ENCODE results near the gene RAC2. TPM values are rescaled to one million over a fixed set of nuclear protein-coding genes. Genes with fewer than 3 reads are reported as not detected.

The RAC2 gene
- total RNA-seq, 4 donors from 2014 or later, result 7.8 to 49.8 (median 14.5) TPM

DNA sequence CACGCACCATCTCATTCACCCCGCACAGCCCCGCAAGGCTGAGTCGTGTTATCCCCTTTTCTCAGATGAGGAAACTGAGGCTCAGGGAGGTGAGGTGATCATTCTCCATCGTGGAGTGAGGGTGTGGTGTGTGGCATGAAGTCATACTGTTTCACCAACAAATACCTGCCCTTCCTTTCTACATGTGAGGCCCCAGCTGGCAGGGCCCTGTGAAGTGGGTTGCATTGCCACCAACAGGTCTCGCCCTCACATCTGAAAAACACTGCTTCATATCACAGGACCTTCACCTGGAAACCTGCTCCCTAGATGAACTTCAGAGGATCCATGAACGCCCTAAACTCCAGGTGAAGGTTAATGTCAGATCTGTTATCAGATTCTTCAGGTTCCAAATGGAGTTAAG is 36.1 kb downstream of the RAC2 start:
- TF ChIP-seq, protein P1, sequence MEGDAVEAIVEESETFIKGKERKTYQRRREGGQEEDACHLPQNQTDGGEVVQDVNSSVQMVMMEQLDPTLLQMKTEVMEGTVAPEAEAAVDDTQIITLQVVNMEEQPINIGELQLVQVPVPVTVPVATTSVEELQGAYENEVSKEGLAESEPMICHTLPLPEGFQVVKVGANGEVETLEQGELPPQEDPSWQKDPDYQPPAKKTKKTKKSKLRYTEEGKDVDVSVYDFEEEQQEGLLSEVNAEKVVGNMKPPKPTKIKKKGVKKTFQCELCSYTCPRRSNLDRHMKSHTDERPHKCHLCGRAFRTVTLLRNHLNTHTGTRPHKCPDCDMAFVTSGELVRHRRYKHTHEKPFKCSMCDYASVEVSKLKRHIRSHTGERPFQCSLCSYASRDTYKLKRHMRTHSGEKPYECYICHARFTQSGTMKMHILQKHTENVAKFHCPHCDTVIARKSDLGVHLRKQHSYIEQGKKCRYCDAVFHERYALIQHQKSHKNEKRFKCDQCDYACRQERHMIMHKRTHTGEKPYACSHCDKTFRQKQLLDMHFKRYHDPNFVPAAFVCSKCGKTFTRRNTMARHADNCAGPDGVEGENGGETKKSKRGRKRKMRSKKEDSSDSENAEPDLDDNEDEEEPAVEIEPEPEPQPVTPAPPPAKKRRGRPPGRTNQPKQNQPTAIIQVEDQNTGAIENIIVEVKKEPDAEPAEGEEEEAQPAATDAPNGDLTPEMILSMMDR (IDR thresholded peaks at IDR 0.05; ENCODE audit: low read depth), result no peak

DNA sequence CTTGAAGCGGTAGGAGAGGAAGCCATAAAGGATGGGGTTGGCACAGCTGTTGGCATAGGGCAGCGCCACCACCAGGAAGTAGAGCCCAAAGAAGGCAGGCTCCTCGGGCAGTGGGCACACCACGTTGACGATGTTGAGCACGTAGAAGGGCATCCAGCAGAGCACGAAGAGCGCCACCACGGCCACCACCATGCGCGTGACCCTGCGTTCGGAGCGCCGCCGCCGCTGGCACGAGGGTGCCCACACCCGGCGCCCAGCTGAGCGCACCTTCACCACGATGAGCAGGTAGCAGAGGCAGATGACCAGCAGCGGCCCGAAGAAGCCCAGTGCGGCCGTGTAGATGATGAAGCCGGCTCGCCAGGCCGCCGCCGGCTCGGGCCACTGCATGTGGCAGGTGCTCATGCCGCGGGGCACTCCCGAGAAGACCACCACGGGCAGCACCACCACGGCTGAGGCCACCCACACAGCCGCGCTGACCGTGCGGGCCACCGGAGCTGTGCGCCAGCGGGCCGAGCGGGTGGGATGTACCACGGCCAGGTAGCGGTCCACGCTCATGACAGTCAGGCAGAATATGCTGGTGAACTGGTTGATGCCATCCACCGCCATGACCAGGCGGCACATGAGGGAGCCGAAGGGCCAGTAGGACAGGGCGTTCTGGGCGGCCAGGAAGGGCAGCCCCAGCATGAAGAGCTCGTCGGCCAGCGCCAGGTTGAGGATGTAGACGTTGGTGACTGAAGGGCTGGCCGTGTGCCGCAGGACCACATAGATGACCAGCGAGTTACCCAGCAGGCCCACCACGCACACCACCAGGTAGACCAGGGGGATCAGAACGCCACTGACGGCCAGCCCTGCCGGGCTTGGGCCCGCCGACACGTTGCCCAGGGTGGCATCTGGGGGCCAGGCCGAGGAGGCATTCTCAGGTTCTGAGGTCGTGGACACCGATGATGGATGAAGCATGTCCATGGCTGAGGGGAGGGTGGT is 36.9 kb downstream of the RAC2 start:
- TF ChIP-seq, protein P1 (IDR thresholded peaks at IDR 0.05; ENCODE audit: low read depth), result no peak

DNA sequence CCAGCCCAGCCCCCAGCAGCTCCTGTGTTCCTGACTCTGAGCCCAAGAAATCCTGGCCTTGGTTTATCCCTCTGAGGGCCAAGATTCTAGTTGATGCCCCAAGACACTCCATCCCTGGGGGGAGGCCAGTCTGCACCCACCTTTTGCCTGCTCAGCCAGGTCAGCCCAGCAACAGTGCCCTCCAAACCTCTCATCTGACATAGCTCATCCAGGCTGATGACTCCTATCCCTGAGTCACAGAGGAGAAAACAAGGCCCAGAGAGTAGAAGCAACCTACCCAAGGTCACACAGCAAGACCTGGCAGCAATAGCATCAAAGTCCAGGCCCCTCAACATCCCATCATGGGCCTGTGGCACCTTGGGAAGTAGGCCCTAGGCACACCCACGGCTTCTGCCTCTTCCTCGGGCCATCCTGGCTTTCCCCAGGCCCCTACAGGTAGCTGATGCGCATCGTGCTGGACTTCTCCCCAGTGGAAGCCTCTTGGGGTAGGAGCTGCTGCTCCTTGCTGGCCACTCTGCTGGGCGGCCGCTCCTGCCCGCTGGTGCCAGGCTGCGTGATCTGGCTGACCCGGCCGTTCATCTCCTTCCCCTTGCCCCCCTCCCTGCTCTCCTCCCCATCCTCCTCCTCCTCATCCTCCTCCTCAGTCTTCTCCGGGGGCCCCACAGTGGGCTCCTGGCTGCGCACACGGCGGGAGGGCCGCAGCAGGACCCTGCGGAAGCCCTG is 37.8 kb downstream of the RAC2 start:
- TF ChIP-seq, protein P1 (IDR thresholded peaks at IDR 0.05; ENCODE audit: low read depth), result no peak

DNA sequence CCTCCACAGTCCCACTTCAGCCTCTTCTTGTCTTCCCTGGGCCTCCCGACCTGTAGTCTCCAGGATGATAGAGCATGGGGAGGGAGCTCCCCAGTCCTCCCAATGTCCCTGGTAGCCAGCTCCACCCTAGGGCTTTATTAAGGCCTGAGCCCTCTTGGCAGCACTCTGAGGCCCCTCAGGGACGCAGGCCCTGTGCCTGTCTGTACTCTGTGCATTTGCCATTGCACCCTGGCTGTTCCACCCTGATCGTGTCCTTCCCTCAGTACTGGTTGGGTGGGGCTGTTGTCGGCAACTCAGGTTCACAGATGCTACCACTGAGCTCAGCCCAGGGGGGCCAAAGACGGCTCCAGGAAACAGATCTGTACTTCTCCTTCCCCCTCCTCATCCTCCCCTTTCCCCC is 39.0 kb downstream of the RAC2 start:
- TF ChIP-seq, protein P1 (IDR thresholded peaks at IDR 0.05; ENCODE audit: low read depth), result no peak

DNA sequence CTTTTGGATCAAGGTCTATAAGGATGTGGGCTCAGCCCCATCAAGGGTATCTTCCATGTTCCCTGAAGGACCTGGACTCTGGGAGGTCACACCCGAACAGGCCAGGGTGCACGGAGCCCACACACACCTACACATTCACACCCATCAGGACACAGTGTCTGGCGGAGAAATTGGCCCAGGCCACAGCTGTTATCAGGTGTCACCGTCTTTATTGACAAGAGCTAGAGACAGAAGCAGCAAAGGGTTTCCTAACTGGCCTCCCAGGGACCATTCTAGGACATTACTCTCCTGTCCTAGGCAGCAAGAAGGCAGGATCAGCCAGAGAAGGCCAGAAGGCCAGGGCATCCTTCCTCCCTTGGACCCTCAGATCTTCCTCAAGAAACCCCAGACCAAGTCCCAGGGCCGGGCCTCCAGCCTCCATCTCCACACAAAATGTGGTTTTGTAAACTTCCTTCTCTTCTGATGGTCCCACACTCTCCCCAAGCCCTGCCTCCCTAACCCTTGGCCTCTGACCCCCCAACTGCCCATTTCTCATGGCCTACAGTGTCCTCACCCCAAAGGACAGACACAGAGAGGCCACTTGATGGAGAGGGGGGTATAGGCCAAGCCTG is 39.9 kb downstream of the RAC2 start:
- TF ChIP-seq, protein P1 (IDR thresholded peaks at IDR 0.05; ENCODE audit: low read depth), result no peak

DNA sequence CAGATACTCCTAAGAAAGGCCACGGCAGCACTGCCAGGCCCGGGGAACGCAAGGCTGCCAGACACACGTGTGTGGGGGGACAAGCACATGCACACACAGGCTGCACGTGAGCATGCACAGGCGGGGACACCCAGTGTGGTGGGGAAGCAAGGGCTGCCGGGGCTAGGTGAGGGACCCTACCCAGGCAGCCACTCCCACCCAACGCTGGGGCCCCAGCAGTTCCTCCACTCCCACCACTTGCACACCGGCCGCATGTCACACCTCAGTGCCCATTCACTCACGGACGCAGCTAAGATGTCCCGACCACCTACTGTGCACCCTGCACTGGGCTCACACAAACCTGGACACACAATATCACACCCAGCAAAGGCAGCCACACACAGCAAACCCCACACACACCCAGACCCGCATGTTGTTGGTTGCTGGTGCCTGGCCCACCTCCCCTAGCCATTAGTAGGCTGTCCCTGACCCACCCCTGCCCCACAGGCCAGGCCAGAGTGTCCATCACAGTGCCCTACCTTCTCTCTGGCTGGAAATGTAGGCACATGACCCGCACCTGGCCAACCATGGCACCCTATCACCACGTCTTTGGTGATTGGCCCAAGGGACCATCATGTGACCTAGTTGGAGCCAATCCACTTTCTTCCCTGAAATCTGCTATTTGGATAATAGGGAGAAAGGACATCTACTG is 40.6 kb downstream of the RAC2 start:
- TF ChIP-seq, protein P1 (IDR thresholded peaks at IDR 0.05; ENCODE audit: low read depth), result no peak
